Left lung (tissue), 10 donors: ENCODE measurements around the gene C1QTNF8. TPM values are rescaled to one million over a fixed set of nuclear protein-coding genes. Genes with fewer than 3 reads are reported as not detected.

Source experiments
- ATAC-seq: fragments of 200-7000 bp; cut with Tn5 transposase; one replicate; pipeline ENCODE4 v1.9.1; 2020; ENCODE audit warnings: moderate library complexity
- DNase-seq, 4 donors: peaks; one replicate each; pipeline ENCODE4 v3.0.0-alpha.2; 2013 to 2020
- H3K27ac ChIP-seq, 2 donors: fragments of 200-600 bp; sonication (generic) in 1 of 2; one replicate each; pipeline versions ENCODE4 v1.5.0 to v1.8.0; 2020 to 2021
- H3K27me3 ChIP-seq, 2 donors: fragments of 200-600 bp; sonication (generic) in 1 of 2; one replicate each; pipeline versions ENCODE4 v1.5.0 to v1.8.0; 2020 to 2021
- H3K36me3 ChIP-seq, 2 donors: fragments of 200-600 bp; sonication (generic) in 1 of 2; one replicate each; pipeline versions ENCODE4 v1.5.0 to v1.8.0; 2020 to 2021
- H3K4me1 ChIP-seq, 2 donors: fragments of 200-600 bp; one replicate each; pipeline ENCODE4 v1.8.0; 2021
- H3K4me3 ChIP-seq, 2 donors: fragments of 200-600 bp; sonication (generic) in 1 of 2; one replicate each; pipeline versions ENCODE4 v1.5.0 to v1.8.0; 2020 to 2021; ENCODE audit warnings: mild to moderate bottlenecking in 1 of 2
- H3K9me3 ChIP-seq, 2 donors: fragments of 200-600 bp; sonication (generic) in 1 of 2; one replicate each; pipeline versions ENCODE4 v1.5.0 to v1.8.0; 2020 to 2021
- intact Hi-C, 2 donors: fragments of 100-400 bp; cut with DNase I; formaldehyde crosslinking; loops; one replicate each; pipeline versions ENCODE4 v1.11.2 to v1.14.2; 2022
- polyA plus RNA-seq, 6 donors: library from polyadenylated mRNA; unstranded; fragments of 120-200 nt; gene quantifications; one replicate each; pipeline ENCODE4 v1.2.1, GENCODE V29; 2013; ENCODE audit not compliant: insufficient read length in 6 of 6
- total RNA-seq, 2 donors: library from RNA; stranded (reverse); fragmentation: NEBNext Ultra II Directional; extraction: Animal tissue kit (Norgen Biotek cat#: 25700); gene quantifications; one replicate each; pipeline ENCODE4 v1.2.1, GENCODE V29; 2021
- TF ChIP-seq, protein P1 (sequence below), 2 donors: fragments of 200-600 bp; sonication (generic) in 1 of 2; IDR thresholded peaks; one replicate each; pipeline versions ENCODE4 v1.5.0 to v1.8.0; 2021; ENCODE audit warnings: antibody characterized with exemption in 2 of 2
- donor health status: DM: no; HTN: yes; CAD: no.
- donor health status: DM: no; HTN: no; CAD: no.

Gene C1QTNF8
- total and polyA plus RNA-seq, 8 donors, result 0.10 to 0.23 (median 0.10) TPM; not detected in 5

GRCh38 chr16:1113889-1114526 lies 18.0 kb upstream of the C1QTNF8 start:
- Histone ChIP-seq H3K9me3 (no peaks in the 10 kb centered on the region), H3K4me3 (no peak overlapping the region), H3K27ac (no peak overlapping the region), H3K4me1 (no peaks in the 10 kb centered on the region), H3K36me3 (no peaks in the 10 kb centered on the region), H3K27me3 (peaks cover 0 to 95% of the 10 kb centered on the region in 2 donors)
- TF ChIP-seq, protein P1, sequence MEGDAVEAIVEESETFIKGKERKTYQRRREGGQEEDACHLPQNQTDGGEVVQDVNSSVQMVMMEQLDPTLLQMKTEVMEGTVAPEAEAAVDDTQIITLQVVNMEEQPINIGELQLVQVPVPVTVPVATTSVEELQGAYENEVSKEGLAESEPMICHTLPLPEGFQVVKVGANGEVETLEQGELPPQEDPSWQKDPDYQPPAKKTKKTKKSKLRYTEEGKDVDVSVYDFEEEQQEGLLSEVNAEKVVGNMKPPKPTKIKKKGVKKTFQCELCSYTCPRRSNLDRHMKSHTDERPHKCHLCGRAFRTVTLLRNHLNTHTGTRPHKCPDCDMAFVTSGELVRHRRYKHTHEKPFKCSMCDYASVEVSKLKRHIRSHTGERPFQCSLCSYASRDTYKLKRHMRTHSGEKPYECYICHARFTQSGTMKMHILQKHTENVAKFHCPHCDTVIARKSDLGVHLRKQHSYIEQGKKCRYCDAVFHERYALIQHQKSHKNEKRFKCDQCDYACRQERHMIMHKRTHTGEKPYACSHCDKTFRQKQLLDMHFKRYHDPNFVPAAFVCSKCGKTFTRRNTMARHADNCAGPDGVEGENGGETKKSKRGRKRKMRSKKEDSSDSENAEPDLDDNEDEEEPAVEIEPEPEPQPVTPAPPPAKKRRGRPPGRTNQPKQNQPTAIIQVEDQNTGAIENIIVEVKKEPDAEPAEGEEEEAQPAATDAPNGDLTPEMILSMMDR (IDR thresholded peaks at IDR 0.05), result no peak
- intact Hi-C loops, result no loop called here
- DNase-seq, result no peak
- ATAC-seq, result no peak

- no peaks in the 10 kb centered on the region for H3K4me1 ChIP-seq
- TF ChIP-seq, protein P1 (IDR thresholded peaks at IDR 0.05), result no peak
These were observed 17.4 kb upstream of the C1QTNF8 start for GRCh38 chr16:1113489-1113888.

DNA sequence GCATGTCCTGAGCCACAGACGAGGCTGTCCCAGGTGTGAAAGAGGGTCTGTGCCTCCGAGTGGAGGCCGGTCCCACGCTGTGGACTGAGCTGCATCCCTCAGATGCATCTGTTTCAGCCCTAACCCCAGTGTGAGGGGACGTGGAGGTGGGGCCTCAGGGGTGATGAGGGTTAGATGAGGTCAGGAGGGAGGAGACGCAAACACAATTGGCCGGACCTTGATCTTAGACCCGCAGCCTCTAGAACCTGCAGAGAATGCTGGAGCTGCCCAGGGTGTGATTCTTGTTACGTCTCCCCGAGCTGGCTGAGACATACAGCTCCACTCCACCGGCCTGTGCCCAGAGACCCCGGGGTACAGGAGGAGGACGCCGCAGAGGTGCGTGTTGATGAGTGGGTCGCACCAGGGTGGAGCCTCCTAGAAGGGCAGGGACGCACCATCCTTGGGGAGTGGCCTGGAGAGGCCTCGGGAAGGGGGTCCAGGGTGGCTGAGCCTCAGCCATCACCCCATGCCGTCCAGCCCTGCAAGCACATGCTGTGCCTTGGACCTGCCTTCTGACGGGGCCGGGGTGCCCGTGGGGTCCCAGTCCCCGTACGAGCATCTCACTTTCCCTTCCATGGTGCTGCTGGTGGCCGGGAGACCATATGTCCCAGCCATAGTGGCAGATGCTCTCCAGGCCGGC lies 16.6 kb upstream of the C1QTNF8 start:
- Histone ChIP-seq H3K27ac (no peak overlapping the region), H3K36me3 (no peaks in the 10 kb centered on the region), H3K4me1 (no peaks in the 10 kb centered on the region), H3K9me3 (no peaks in the 10 kb centered on the region), H3K4me3 (no peak overlapping the region), H3K27me3 (peaks cover 0 to 95% of the 10 kb centered on the region in 2 donors)
- TF ChIP-seq, protein P1 (IDR thresholded peaks at IDR 0.05), result no peak
- ATAC-seq, result no peak
- intact Hi-C loops, result no loop called here
- no peak for DNase-seq

More at GRCh38 chr16:1113489-1113888, 17.4 kb upstream of the C1QTNF8 start:
- Histone ChIP-seq H3K27me3 (peaks cover 0 to 95% of the 10 kb centered on the region in 2 donors), H3K27ac (no peak overlapping the region), H3K9me3 (no peaks in the 10 kb centered on the region), H3K36me3 (no peaks in the 10 kb centered on the region), H3K4me3 (no peak overlapping the region)
- ATAC-seq (no peak), DNase-seq (no peak)
- intact Hi-C loops, result no loop called here

DNA sequence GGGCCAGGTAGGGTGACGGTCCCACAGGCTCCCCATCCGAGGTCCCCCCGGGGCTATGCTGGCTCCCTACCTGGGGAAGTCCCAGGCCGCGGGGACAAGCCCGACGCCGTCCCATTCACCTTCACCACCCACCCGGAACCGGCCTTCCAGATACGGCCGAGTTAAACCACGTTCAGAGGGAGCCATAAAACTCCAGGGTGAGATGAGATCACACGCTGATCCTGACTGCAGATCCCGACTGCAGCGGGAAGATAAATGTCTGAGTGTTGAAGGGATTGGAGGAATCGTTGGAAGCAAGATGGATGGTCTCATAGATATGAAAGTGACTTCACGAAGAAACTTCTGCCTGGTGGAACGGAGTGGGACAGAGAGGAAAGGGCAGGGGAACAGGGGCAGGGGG lies 13.6 kb upstream of the C1QTNF8 start:
- TF ChIP-seq, protein P1 (IDR thresholded peaks at IDR 0.05), result no peak
- intact Hi-C loops, result no loop called here
- ATAC-seq (no peak), DNase-seq (no peak)
- H3K36me3 ChIP-seq, result no peaks in the 10 kb centered on the region
- H3K27ac ChIP-seq, result no peak overlapping the region
- no peak overlapping the region for H3K4me3 ChIP-seq
- H3K9me3 ChIP-seq, result no peaks in the 10 kb centered on the region
- no peaks in the 10 kb centered on the region for H3K4me1 ChIP-seq
- H3K27me3 ChIP-seq, result peaks cover 0 to 95% of the 10 kb centered on the region in 2 donors
